Dendritic cell treated with granulocyte-macrophage colony-stimulating factor and Interleukin-4, amounts not matched to agents 40 ng/mL and 50 ng/mL, for 4 days (primary cell): ENCODE data around the gene HHIPL2.
A peak's percentile ranks its signal among the peaks of the same experiment; 100 is the strongest.

Source experiments
- H3K27ac Mint-ChIP-seq: one replicate; pipeline ENCODE4 v1.8.0; 2022; ENCODE audit warnings: mild to moderate bottlenecking, mixed read lengths
- H3K27me3 Mint-ChIP-seq: one replicate; pipeline ENCODE4 v1.8.0; 2022; ENCODE audit warnings: mild to moderate bottlenecking, mixed read lengths
- H3K36me3 Mint-ChIP-seq: one replicate; pipeline ENCODE4 v1.8.0; 2022; ENCODE audit warnings: low read depth, mixed read lengths
- H3K4me1 Mint-ChIP-seq: one replicate; pipeline ENCODE4 v1.8.0; 2022; ENCODE audit warnings: low read depth, mixed read lengths
- H3K4me3 Mint-ChIP-seq: one replicate; pipeline ENCODE4 v1.8.0; 2022; ENCODE audit warnings: mild to moderate bottlenecking, moderate library complexity, mixed read lengths
- H3K9me3 Mint-ChIP-seq: one replicate; pipeline ENCODE4 v1.8.0; 2022; ENCODE audit warnings: mixed read lengths
- intact Hi-C: fragments of 100-400 bp; cut with micrococcal nuclease; formaldehyde crosslinking; loops from one replicate; pipeline ENCODE4 v1.15.0; 2022

The HHIPL2 gene

GRCh38 chr1:222547944-222548671 lies at the start of gene HHIPL2:
TSS of gene HHIPL2 (minus strand) at chr1:222548104. CDS start at chr1:222548044, 60 bp downstream.
- intact Hi-C loops, result no loop called here
- Mint-ChIP-seq H3K27me3 (peaks cover 13% of the 10 kb centered on the region), H3K4me1 (no peaks in the 10 kb centered on the region), H3K27ac (no peak within 1 kb of the TSS), H3K4me3 (no peak within 1 kb of the TSS), H3K9me3 (no peaks in the 10 kb centered on the region), H3K36me3 (no peaks in the 10 kb centered on the region)

DNA sequence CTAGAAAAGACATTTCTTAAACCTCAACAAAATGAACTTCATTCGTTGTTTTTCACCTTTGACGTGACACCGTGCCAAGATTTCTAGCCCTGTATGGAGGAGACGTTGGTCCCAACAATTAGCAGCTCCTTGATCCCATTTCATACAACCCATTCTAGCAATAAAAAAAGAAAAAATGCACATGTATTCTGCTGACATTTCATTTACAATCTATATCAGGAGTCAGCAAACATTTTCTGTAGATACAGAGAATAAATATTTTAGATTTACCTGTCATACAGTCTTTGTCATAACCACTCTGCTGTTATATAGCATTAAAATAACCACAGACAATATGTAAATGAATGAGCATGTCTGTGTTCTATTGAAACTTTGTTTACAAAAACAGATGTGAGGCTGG lies 48.8 kb upstream of the HHIPL2 start:
- Mint-ChIP-seq H3K27me3 (peaks cover 4% of the 10 kb centered on the region), H3K36me3 (no peaks in the 10 kb centered on the region), H3K4me3 (no peak overlapping the region), H3K9me3 (no peaks in the 10 kb centered on the region), H3K27ac (no peak overlapping the region), H3K4me1 (peaks cover 5% of the 10 kb centered on the region)
- intact Hi-C loops, result no loop called here

GRCh38 chr1:222594789-222595188 lies 46.9 kb upstream of the HHIPL2 start:
- no peaks in the 10 kb centered on the region for H3K9me3 Mint-ChIP-seq
- no peak overlapping the region for H3K4me3 Mint-ChIP-seq
- peaks cover 4% of the 10 kb centered on the region for H3K36me3 Mint-ChIP-seq
- no peak overlapping the region for H3K27ac Mint-ChIP-seq
- H3K4me1 Mint-ChIP-seq, result peaks cover 6% of the 10 kb centered on the region
- intact Hi-C loops, result no loop called here
- H3K27me3 Mint-ChIP-seq, result peaks cover 4% of the 10 kb centered on the region

DNA sequence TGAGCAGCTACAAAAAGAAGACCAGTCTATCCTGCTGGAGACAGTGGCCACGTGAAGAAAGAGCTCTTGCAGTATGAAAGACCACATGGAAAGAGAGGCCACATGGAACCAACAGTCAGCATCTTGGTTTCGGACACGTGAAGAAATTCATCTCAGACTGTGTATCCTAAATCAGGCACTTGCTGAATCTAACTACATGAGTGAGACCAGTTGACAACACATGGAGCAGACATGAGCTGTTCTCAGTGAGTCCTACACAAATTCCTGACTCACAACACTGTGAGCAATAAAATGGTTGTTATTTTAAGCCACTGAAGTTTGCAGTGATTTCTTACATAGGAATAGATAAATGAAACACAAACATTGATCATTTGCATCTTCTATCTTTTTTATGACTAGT lies 44.3 kb upstream of the HHIPL2 start:
- H3K4me3 Mint-ChIP-seq, result no peak overlapping the region

DNA sequence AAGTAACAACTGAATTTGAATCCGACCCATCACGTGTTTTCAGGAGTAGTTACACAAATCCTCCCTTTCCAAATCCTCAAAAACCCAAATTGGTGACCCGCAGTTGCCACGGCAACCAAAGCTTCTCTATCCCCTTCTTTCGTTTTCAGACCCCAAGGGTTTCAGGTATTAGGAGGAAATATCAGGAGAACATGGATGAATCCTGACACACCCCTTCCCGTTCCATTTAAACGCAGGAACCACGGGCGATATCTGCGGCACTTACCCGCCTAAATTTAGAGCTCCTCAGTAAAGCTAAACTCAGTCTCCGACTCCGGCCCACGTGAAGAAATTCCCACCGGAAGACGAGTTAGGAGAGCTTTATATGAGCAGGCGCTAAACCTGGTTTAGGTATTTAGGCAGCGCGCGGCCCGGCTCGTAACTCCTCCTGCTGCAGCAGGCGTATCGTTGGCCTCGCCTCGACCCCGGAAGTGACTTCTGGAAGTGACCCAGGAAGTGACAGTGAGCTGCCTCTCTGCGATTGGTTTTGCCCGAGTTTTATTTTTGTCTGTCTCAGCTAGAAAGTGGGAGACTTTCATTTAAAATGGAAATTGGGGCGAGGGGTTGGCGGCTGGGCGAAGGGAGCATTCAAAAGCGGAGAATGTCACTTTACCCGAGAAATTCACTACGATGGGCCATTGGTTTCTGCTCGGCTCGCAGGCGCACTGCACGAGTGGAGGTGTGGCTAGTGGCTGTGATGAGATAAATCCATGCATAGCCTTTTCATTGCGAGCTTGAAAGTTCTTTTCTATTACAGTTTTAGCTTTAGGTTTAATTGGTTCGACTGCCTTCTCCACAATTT lies 41.8 kb upstream of the HHIPL2 start, which contains the start of gene TAF1A:
Gene TAF1A, minus strand, starts transcription at position 472 of the 841 bp plus-strand sequence.
- H3K9me3 Mint-ChIP-seq, result no peaks in the 10 kb centered on the region
- peaks cover 25% of the 10 kb centered on the region for H3K4me1 Mint-ChIP-seq
- peak within 1 kb of the TSS; percentile 89 for H3K4me3 Mint-ChIP-seq
- H3K27ac Mint-ChIP-seq, result peak within 1 kb of the TSS; percentile 93
- intact Hi-C loops, result loop anchor here (1.0 to 2.0 kb wide), 2 partner anchors 27 to 55 kb away; no protein-coding TSS in a partner anchor
- peaks cover 29% of the 10 kb centered on the region for H3K36me3 Mint-ChIP-seq
- H3K27me3 Mint-ChIP-seq, result peaks cover 2% of the 10 kb centered on the region

More for the DNA sequence above, 44.3 kb upstream of the HHIPL2 start:
- H3K4me1 Mint-ChIP-seq, result peaks cover 25% of the 10 kb centered on the region
- intact Hi-C loops, result no loop called here
- H3K36me3 Mint-ChIP-seq, result peaks cover 21% of the 10 kb centered on the region
- H3K27me3 Mint-ChIP-seq, result peaks cover 2% of the 10 kb centered on the region
- no peaks in the 10 kb centered on the region for H3K9me3 Mint-ChIP-seq
- no peak overlapping the region for H3K27ac Mint-ChIP-seq

GRCh38 chr1:222588135-222588534 lies 40.2 kb upstream of the HHIPL2 start:
- intact Hi-C loops, result loop anchor here (2.0 kb wide), 1 partner anchor 29 kb away; no protein-coding TSS in a partner anchor
- Mint-ChIP-seq H3K4me1 (peaks cover 30% of the 10 kb centered on the region), H3K36me3 (peaks cover 34% of the 10 kb centered on the region)

DNA sequence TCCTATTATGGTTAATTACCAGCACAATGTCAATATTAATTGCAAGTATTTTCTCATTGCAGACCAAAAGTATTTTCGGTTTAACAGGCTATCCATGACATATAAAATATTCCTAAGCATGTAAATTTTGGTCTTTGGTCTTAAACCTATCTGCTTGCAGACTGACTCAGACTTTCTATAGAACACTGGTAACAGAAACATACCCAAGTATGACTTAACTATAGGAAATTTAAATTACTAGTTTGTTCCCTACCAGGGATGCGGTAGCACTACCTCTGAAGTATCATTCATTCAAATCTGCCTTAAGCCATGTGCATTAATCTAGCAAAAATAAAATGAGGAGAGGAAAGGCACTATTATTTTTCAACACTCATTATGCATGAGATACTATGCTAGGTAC lies 38.9 kb upstream of the HHIPL2 start:
- Mint-ChIP-seq H3K4me1 (peaks cover 34% of the 10 kb centered on the region), H3K4me3 (no peak overlapping the region), H3K36me3 (peaks cover 38% of the 10 kb centered on the region), H3K27ac (no peak overlapping the region), H3K27me3 (no peaks in the 10 kb centered on the region), H3K9me3 (no peaks in the 10 kb centered on the region)
- intact Hi-C loops, result no loop called here

More at GRCh38 chr1:222588135-222588534, 40.2 kb upstream of the HHIPL2 start:
- H3K4me3 Mint-ChIP-seq, result no peak overlapping the region
- H3K9me3 Mint-ChIP-seq, result no peaks in the 10 kb centered on the region
- H3K27ac Mint-ChIP-seq, result no peak overlapping the region
- H3K27me3 Mint-ChIP-seq, result peaks cover 2% of the 10 kb centered on the region

- intact Hi-C loops, result no loop called here
- H3K9me3 Mint-ChIP-seq, result no peaks in the 10 kb centered on the region
- H3K27me3 Mint-ChIP-seq, result no peaks in the 10 kb centered on the region
- H3K4me1 Mint-ChIP-seq, result peaks cover 12% of the 10 kb centered on the region
- peak overlapping the region; percentile 72 for H3K4me3 Mint-ChIP-seq
- H3K27ac Mint-ChIP-seq, result peak overlapping the region; percentile 77
- peaks cover 44% of the 10 kb centered on the region for H3K36me3 Mint-ChIP-seq
These were observed 35.2 kb upstream of the HHIPL2 start for GRCh38 chr1:222583079-222583478.

GRCh38 chr1:222582099-222582774 lies 34.3 kb upstream of the HHIPL2 start:
- Mint-ChIP-seq H3K27me3 (no peaks in the 10 kb centered on the region), H3K4me3 (no peak overlapping the region), H3K27ac (no peak overlapping the region), H3K4me1 (peaks cover 9% of the 10 kb centered on the region), H3K9me3 (no peaks in the 10 kb centered on the region), H3K36me3 (peaks cover 43% of the 10 kb centered on the region)
- intact Hi-C loops, result no loop called here

DNA sequence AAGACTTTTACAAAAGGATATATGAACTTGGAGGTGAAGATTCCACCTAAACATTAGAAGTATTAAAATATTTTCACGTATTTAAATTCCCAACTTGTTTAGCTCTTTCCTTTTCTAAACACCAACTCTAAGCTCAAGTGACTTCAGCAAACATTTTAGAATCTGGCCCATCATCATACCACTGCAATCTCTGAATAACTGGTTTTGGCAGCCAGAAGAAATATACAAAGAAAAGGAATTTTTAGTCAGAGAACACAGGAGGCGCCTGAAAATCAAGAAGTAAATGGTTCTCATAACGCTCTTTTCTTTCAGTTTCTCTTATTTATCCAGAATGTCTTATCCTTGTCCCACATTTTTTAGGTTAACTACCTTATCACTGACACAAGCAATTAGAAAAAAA lies 31.4 kb upstream of the HHIPL2 start:
- Mint-ChIP-seq H3K4me3 (no peak overlapping the region), H3K27me3 (no peaks in the 10 kb centered on the region), H3K36me3 (peaks cover 61% of the 10 kb centered on the region), H3K9me3 (no peaks in the 10 kb centered on the region), H3K27ac (no peak overlapping the region), H3K4me1 (peaks cover 9% of the 10 kb centered on the region)
- intact Hi-C loops, result no loop called here

- Mint-ChIP-seq H3K4me1 (no peaks in the 10 kb centered on the region), H3K36me3 (peaks cover 70% of the 10 kb centered on the region), H3K27ac (no peak overlapping the region), H3K9me3 (peaks cover 8% of the 10 kb centered on the region), H3K4me3 (no peak overlapping the region), H3K27me3 (no peaks in the 10 kb centered on the region)
- intact Hi-C loops, result no loop called here
These were observed 22.9 kb upstream of the HHIPL2 start for GRCh38 chr1:222570837-222571236.

DNA sequence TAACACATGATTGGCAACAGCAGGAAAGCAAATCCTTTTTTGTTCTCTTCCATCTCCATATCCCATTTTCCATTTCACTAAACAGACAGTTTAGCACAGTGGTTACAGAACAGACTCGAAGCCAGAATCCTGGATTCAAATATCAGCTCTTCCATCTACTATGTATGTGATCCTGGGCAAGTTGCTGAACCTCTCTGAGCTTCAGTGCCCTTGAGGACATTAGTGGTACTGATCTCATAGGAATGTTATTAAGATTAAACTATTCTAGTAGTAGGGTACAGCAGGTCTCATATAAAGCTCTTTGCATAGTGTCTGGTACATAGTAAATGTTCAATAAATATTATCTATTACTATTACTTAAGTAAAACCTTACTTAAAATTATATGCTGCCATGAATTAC lies 13.8 kb upstream of the HHIPL2 start:
- no peak overlapping the region for H3K27ac Mint-ChIP-seq
- no peak overlapping the region for H3K4me3 Mint-ChIP-seq
- no peaks in the 10 kb centered on the region for H3K9me3 Mint-ChIP-seq
- no peaks in the 10 kb centered on the region for H3K4me1 Mint-ChIP-seq
- H3K27me3 Mint-ChIP-seq, result no peaks in the 10 kb centered on the region
- intact Hi-C loops, result no loop called here
- H3K36me3 Mint-ChIP-seq, result peaks cover 37% of the 10 kb centered on the region

DNA sequence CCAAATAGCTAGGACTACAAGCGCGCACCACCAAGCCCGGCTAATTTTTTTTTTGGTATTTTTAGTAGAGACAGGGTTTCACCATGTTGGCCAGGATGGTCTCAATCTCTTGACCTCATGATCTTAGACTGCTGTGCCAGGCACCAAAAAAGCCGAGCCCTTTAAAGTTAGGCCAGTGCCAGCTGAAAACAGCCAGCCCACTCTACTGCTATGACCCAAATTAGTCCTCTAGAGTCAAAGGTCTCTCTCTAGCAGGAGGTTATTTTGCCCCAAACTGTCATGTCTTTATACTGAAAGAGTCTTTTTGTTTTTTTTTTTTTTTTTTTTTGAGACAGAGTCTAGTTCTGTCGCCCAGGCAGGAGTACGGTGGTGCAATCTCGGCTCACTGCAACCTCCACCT lies 9.7 kb upstream of the HHIPL2 start:
- intact Hi-C loops, result no loop called here
- Mint-ChIP-seq H3K4me3 (no peak overlapping the region), H3K27ac (no peak overlapping the region), H3K4me1 (no peaks in the 10 kb centered on the region), H3K27me3 (no peaks in the 10 kb centered on the region), H3K36me3 (peaks cover 40% of the 10 kb centered on the region), H3K9me3 (no peaks in the 10 kb centered on the region)

DNA sequence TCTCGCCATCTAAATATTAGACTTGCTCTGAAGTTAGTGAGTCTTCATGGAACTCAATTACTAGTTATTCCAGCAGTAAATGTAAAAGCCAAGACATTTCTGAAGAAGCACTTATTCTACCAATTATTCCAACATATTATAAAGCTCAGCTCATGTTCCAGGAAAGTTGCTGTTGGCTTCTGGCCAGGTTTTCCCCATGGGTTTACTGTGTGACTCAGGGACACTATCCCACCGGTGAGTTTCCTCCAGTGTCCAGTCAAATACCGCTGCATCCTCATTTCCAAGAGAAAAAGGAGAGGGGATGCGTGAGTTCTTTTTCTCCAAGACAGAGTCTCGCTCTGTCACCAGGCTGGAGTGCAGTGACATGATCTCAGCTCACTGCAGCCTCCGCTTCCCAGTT lies 9.2 kb upstream of the HHIPL2 start:
- intact Hi-C loops, result no loop called here
- Mint-ChIP-seq H3K27ac (no peak overlapping the region), H3K36me3 (peaks cover 40% of the 10 kb centered on the region)

More for the DNA sequence above, 9.2 kb upstream of the HHIPL2 start:
- Mint-ChIP-seq H3K9me3 (no peaks in the 10 kb centered on the region), H3K27me3 (no peaks in the 10 kb centered on the region), H3K4me3 (no peak overlapping the region), H3K4me1 (no peaks in the 10 kb centered on the region)
